ENCODE data around the gene EVA1B. TPM values are rescaled to one million over a fixed set of nuclear protein-coding genes. Genes with fewer than 3 reads are reported as not detected.

Gene EVA1B
- total RNA-seq, 1 donor from 2014 or later = 251 TPM

GRCh38 chr1:36276688-36277087, 46.8 kb downstream of the EVA1B start:
- peaks cover 0 to 10% of the 10 kb centered on the region in 2 donors for H3K4me1 ChIP-seq
- peaks cover 0 to 11% of the 10 kb centered on the region in 2 donors for H3K36me3 ChIP-seq
- no peak for TF ChIP-seq CTCF (IDR thresholded peaks at IDR 0.05)
- H3K27ac ChIP-seq = no peak overlapping the region
- no peaks in the 10 kb centered on the region for H3K9me3 ChIP-seq
- DNase-seq (ENCODE audit: low spot score in 2 of 2) = no peak
- intact Hi-C loops (cut with DNase I) = no loop called here
- H3K27me3 ChIP-seq = no peaks in the 10 kb centered on the region
- H3K4me3 ChIP-seq = no peak overlapping the region

- Histone ChIP-seq H3K4me3 (no peak overlapping the region), H3K27me3 (no peaks in the 10 kb centered on the region), H3K27ac (no peak overlapping the region), H3K9me3 (no peaks in the 10 kb centered on the region), H3K4me1 (no peaks in the 10 kb centered on the region), H3K36me3 (peaks cover 9 to 12% of the 10 kb centered on the region in 2 donors)
- no peak for DNase-seq (ENCODE audit: low spot score in 2 of 2)
- TF ChIP-seq CTCF (IDR thresholded peaks at IDR 0.05) = no peak
- intact Hi-C loops (cut with DNase I) = no loop called here
Observed at GRCh38 chr1:36274201-36274600, 49.2 kb downstream of the EVA1B start.

GRCh38 chr1:36273024-36273423, 50.4 kb downstream of the EVA1B start:
- no peaks in the 10 kb centered on the region for H3K9me3 ChIP-seq
- peak overlapping the region in 1 of 2 donors; percentile 31 for H3K27ac ChIP-seq
- no peak for TF ChIP-seq CTCF (IDR thresholded peaks at IDR 0.05)
- DNase-seq (ENCODE audit: low spot score in 2 of 2) = no peak
- no peak overlapping the region for H3K4me3 ChIP-seq
- H3K4me1 ChIP-seq = no peaks in the 10 kb centered on the region
- H3K36me3 ChIP-seq = peaks cover 9 to 15% of the 10 kb centered on the region in 2 donors
- intact Hi-C loops (cut with DNase I) = no loop called here
- no peaks in the 10 kb centered on the region for H3K27me3 ChIP-seq

Other genes starting within 250 kb of the EVA1B start
- not detected for gene TEKT2, start 239.6 kb downstream of the EVA1B start, total RNA-seq
- 69.3 TPM for gene ADPRS, start 234.8 kb downstream of the EVA1B start, total RNA-seq
- gene COL8A2, start 198.4 kb downstream of the EVA1B start, total RNA-seq = 41.7 TPM
- 52.0 TPM for gene TRAPPC3, start 174.2 kb downstream of the EVA1B start, total RNA-seq
- gene MAP7D1, start 167.5 kb downstream of the EVA1B start, total RNA-seq = 209 TPM
- 39.5 TPM for gene THRAP3, start 99.2 kb downstream of the EVA1B start, total RNA-seq
- 1.3 TPM for gene SH3D21, start 17.3 kb downstream of the EVA1B start, total RNA-seq
- 77.0 TPM for gene STK40, start 62.3 kb upstream of the EVA1B start, total RNA-seq
- 9.8 TPM for gene LSM10, start 74.3 kb upstream of the EVA1B start, total RNA-seq
- 10.6 TPM for gene OSCP1, start 126.8 kb upstream of the EVA1B start, total RNA-seq
- gene MRPS15, start 140.7 kb upstream of the EVA1B start, total RNA-seq = 30.4 TPM
- 3.1 TPM for gene CSF3R, start 159.3 kb upstream of the EVA1B start, total RNA-seq

All from ascending aorta (tissue), 2 donors.